A549 (cell line): Measurements from ENCODE around the gene STOM.
"Not testable (repeated sequence)": the region's sequence is repeated elsewhere in the genome, so short reads cannot be mapped to it uniquely, and the experiment has no call there.

Source experiments
- CEBPB ChIP-seq, 2 experiments: fragments of >200 bp in 1 of 2; sonication (Bioruptor Twin) in 1 of 2; formaldehyde crosslinking in 1 of 2; IDR thresholded peaks; 2 replicates each; pipeline ENCODE4 v1.6.1; 2012 to 2016
- CTCF ChIP-seq: fragments of >200 bp; sonication (Bioruptor Twin); formaldehyde crosslinking; IDR thresholded peaks from 3 replicates; pipeline ENCODE4 v1.5.1; 2016
- ELK1 ChIP-seq: fragments of 150-350 bp; IDR thresholded peaks from 2 replicates; pipeline ENCODE4 v1.6.1; 2014; ENCODE audit warnings: low read depth, mild to moderate bottlenecking, low read length
- HDAC2 ChIP-seq: fragments of 200-600 bp; sonication (generic); IDR thresholded peaks from 2 replicates; pipeline ENCODE4 v1.6.1; 2016
- MAFK ChIP-seq: fragments of 450-650 bp; IDR thresholded peaks from 2 replicates; pipeline ENCODE4 v1.6.1; 2014; ENCODE audit not compliant: partially characterized antibody
- MAX ChIP-seq: IDR thresholded peaks from 2 replicates; pipeline ENCODE4 v1.6.1; 2012
- MAZ ChIP-seq: fragments of 150-350 bp; IDR thresholded peaks from 2 replicates; pipeline ENCODE4 v1.6.1; 2014; ENCODE audit warnings: antibody characterized with exemption, low read depth, low read length, borderline replicate concordance
- MYC ChIP-seq: IDR thresholded peaks from 2 replicates; pipeline ENCODE4 v1.6.1; 2012; ENCODE audit warnings: mild to moderate bottlenecking, inconsistent platforms, low read length, improper control_type of control experiment, borderline replicate concordance
- PBX3 ChIP-seq: IDR thresholded peaks from 2 replicates; pipeline ENCODE4 v1.6.1; 2012
- POLR2A ChIP-seq: IDR thresholded peaks from 2 replicates; pipeline ENCODE4 v1.6.1; 2012; ENCODE audit warnings: mild to moderate bottlenecking, low read length

GRCh38 chr9:121397277-121397676 is 27.2 kb upstream of the STOM start:
- not testable (repeated sequence) for TF ChIP-seq ELK1; MAZ; MYC; POLR2A; CTCF; CEBPB (IDR thresholded peaks at IDR 0.05); HDAC2; PBX3; MAX; MAFK
